Measurements from ENCODE around the gene TGFA.

- TF ChIP-seq, protein P1, sequence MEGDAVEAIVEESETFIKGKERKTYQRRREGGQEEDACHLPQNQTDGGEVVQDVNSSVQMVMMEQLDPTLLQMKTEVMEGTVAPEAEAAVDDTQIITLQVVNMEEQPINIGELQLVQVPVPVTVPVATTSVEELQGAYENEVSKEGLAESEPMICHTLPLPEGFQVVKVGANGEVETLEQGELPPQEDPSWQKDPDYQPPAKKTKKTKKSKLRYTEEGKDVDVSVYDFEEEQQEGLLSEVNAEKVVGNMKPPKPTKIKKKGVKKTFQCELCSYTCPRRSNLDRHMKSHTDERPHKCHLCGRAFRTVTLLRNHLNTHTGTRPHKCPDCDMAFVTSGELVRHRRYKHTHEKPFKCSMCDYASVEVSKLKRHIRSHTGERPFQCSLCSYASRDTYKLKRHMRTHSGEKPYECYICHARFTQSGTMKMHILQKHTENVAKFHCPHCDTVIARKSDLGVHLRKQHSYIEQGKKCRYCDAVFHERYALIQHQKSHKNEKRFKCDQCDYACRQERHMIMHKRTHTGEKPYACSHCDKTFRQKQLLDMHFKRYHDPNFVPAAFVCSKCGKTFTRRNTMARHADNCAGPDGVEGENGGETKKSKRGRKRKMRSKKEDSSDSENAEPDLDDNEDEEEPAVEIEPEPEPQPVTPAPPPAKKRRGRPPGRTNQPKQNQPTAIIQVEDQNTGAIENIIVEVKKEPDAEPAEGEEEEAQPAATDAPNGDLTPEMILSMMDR (IDR thresholded peaks at IDR 0.05), result no peak
- TF ChIP-seq POLR2AphosphoS5 (IDR thresholded peaks at IDR 0.05; ENCODE audit: low read depth, low read length) (no peak), TCF7L2 (IDR thresholded peaks at IDR 0.05; ENCODE audit: low read depth, low read length) (no peak), REST (IDR thresholded peaks at IDR 0.05; ENCODE audit: insufficient read depth in 1 of 2, low read depth in 2 of 2, low read length in 1 of 2) (no peak), SIN3A (IDR thresholded peaks at IDR 0.05; ENCODE audit: borderline replicate concordance, insufficient read depth, low read depth, low read length) (no peak)
These were observed 48.9 kb downstream of the TGFA start for GRCh38 chr2:70504750-70505149.
